ENCODE data around the gene NMUR1.
"Not testable (repeated sequence)": the region's sequence is repeated elsewhere in the genome, so short reads cannot be mapped to it uniquely, and the experiment has no call there.

Gene NMUR1, protein sequence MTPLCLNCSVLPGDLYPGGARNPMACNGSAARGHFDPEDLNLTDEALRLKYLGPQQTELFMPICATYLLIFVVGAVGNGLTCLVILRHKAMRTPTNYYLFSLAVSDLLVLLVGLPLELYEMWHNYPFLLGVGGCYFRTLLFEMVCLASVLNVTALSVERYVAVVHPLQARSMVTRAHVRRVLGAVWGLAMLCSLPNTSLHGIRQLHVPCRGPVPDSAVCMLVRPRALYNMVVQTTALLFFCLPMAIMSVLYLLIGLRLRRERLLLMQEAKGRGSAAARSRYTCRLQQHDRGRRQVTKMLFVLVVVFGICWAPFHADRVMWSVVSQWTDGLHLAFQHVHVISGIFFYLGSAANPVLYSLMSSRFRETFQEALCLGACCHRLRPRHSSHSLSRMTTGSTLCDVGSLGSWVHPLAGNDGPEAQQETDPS

DNA sequence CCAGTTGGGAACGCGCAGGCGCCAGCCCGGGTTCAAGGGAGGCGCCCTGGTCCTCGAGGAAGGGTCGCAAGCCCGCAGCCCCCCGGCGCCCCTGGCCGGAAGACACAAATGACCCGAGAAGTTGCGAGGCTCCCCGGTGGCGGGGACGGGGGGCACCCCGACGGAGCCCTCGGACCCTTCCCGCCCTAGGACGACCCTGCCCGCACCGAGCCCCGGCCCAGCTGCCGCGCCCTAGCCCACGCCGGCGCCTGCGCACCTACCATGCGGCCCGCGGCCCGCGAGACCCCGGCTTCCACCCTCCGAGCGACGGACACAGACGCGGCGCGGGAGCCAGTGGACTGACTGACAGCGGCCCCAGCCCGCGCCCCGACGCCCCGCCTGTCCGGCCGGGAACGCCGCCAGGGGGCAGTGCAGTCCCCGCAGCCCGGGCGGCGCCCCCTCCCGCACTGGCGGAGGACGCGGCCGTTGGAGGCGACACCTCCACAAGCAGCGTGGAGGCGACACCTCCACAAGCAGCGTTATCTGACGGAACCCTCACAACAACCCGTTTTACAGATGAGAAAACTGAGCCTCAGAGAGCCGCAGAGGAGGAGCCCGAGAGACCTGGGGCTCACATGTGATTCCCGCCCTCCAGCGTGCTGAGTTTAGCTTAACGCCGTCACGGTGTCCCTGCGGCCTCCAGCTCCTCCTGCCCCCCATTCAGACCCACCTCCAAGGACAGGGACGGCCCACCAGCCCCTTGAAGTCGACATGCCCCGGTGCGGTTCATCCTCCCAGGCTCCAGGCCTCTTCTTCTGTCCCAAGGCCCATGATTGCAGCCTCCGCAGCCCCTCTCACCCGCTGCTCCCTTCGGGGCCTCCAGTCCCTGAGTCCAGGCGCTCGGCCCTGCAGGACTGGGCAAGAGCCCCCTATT is at the start of gene NMUR1:
NMUR1 (minus strand) TSS at position 347 of the 913 bp plus-strand sequence; CDS start at position 263, 84 bp downstream.
- peak; percentile 58 for TF ChIP-seq CTCF (IDR thresholded peaks at IDR 0.05; ENCODE audit: low read depth, low read length, missing control alignments)
- no peak within 1 kb of the TSS for H3K4me3 ChIP-seq (replicated peaks; ENCODE audit: low read depth, low read length)
- no peak for DNase-seq (ENCODE audit: extremely low read depth, low read depth)

GRCh38 chr2:231579560-231579959 is 49.3 kb upstream of the NMUR1 start:
- no peak for DNase-seq (ENCODE audit: extremely low read depth, low read depth)
- no peak for TF ChIP-seq CTCF (IDR thresholded peaks at IDR 0.05; ENCODE audit: low read depth, low read length, missing control alignments)

DNA sequence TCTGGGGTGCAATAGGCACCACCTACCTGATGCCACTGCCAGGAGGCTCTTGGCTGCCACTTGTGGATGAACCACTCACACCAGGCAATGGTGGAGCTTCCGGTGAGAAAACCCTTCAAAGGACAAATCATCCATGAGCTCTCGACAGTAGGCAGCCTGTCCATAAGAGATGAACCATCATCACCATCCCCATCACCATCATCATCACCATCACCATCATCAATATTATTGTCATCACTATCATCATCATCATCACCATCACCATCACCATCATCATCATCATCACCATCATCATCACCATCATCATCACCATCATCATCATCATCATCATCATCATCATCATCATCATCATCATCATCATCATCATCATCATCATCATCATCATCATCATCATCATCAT is 48.4 kb upstream of the NMUR1 start:
- H3K4me3 ChIP-seq (replicated peaks; ENCODE audit: low read depth, low read length); DNase-seq (ENCODE audit: extremely low read depth, low read depth): not testable (repeated sequence)

More at GRCh38 chr2:231579560-231579959, 49.3 kb upstream of the NMUR1 start:
- H3K4me3 ChIP-seq (replicated peaks; ENCODE audit: low read depth, low read length) = no peak overlapping the region

- no peak for TF ChIP-seq CTCF (IDR thresholded peaks at IDR 0.05; ENCODE audit: low read depth, low read length, missing control alignments)
- no peak overlapping the region for H3K4me3 ChIP-seq (replicated peaks; ENCODE audit: low read depth, low read length)
- DNase-seq (ENCODE audit: extremely low read depth, low read depth) = no peak
Measured at GRCh38 chr2:231576465-231576864, 46.2 kb upstream of the NMUR1 start.

DNA sequence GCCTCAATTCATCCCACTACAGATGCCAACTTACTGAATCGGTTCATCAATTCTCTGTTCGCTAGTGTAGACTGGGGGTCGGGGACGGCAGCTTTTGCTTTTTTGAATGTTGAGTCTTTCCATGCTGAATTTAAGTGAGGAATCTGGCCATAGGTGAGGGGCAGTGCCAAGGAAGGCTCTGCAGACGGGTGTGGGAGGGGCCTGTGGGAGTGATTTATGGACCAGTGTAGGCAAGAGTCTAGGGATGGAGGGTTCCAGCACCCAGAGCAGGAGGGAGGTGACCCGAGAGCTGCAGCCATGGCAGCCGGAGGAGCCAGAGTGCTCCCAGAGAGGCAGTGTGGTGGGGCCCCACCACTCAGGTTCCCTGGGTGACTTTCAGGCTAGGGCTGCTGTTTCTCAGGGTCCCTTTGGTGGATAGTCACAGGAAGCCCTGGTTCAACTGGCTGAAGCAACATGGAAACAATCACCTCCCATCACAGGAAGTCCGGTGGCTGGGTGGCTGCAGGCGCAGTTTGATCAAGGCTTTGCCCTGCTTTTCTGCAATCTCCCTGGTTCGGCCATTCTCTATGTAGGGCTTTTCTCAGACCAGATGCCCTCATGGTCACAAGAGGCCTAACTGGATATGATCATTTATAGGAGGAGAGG is 45.5 kb upstream of the NMUR1 start:
- no peak for DNase-seq (ENCODE audit: extremely low read depth, low read depth)
- H3K4me3 ChIP-seq (replicated peaks; ENCODE audit: low read depth, low read length) = no peak overlapping the region
- TF ChIP-seq CTCF (IDR thresholded peaks at IDR 0.05; ENCODE audit: low read depth, low read length, missing control alignments) = no peak

DNA sequence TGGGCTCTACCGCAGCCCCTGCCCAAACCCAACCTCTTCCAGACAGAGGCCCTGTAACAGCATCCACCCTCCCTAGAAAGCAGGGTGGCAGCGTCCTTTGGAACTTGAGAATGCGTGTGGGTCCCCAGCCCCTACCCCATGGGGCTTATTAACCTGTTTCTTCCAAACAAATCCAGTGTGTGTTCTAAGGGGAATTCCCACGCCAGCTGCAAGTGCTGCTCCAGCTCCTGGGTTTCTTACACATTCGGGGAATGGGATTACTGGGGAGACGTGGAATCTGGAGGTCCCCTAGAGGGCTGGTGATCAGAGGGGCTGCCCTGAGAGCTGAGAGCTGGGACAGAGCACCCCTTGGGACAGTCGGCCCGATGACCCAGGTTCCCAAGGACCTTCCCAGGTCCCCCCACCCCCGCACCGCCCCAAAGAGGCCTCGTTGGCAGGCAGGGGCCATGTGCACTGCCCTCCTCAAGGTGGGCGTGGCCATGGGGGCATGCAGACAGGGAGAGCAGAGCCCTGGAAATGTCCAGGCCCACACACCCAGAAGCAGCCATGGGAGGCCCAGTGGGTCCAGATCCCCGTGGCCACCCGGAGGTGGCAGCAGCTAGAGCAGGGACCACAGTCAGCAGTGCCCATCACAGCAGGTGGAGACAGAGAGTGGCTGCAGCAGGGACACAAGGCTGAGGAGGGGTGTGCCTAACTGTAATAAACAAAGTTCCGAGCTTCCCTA is 43.6 kb upstream of the NMUR1 start:
- no peak for TF ChIP-seq CTCF (IDR thresholded peaks at IDR 0.05; ENCODE audit: low read depth, low read length, missing control alignments)
- H3K4me3 ChIP-seq (replicated peaks; ENCODE audit: low read depth, low read length) = no peak overlapping the region
- DNase-seq (ENCODE audit: extremely low read depth, low read depth) = no peak
